ENCODE measurements around the gene RPL7L1. TPM values are rescaled to one million over a fixed set of nuclear protein-coding genes. Genes with fewer than 3 reads are reported as not detected.
"Not testable (repeated sequence)": the region's sequence is repeated elsewhere in the genome, so short reads cannot be mapped to it uniquely, and the experiment has no call there.

Gene RPL7L1
- total and polyA plus RNA-seq, 11 donors: 25.8 to 95.7 (median 49.2) TPM

DNA sequence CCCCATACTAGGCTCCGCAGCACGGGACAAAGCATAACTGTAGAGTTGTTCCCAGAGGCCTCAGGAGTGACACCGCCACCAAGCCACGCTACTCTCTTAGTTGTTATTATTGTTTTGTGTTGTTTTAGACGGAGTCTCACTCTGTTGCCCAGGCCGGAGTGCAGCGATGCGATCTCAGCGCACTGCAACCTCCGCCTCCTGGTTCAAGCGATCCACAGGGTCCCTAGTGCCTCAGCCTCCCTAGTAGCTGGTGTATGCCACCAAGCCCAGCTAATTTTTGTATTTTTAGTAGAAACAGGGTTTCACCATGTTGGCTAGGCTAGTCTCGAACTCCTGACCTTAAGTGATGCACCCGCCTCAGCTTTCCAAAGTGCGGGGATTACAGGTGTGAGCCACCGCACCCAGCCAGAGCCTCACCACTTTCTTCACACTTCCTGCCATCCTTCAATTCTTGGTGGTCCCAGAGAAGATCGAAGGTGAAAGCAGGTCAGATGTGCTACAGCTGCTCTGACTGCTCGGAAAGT, 11.8 kb downstream of the RPL7L1 start:
- no peaks in the 10 kb centered on the region for H3K27me3 ChIP-seq
- 31 to 45% (median 43%) methylated on average over 17 of the region's 17 CpGs for WGBS, 4 donors
- TF ChIP-seq, protein P1, sequence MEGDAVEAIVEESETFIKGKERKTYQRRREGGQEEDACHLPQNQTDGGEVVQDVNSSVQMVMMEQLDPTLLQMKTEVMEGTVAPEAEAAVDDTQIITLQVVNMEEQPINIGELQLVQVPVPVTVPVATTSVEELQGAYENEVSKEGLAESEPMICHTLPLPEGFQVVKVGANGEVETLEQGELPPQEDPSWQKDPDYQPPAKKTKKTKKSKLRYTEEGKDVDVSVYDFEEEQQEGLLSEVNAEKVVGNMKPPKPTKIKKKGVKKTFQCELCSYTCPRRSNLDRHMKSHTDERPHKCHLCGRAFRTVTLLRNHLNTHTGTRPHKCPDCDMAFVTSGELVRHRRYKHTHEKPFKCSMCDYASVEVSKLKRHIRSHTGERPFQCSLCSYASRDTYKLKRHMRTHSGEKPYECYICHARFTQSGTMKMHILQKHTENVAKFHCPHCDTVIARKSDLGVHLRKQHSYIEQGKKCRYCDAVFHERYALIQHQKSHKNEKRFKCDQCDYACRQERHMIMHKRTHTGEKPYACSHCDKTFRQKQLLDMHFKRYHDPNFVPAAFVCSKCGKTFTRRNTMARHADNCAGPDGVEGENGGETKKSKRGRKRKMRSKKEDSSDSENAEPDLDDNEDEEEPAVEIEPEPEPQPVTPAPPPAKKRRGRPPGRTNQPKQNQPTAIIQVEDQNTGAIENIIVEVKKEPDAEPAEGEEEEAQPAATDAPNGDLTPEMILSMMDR (IDR thresholded peaks at IDR 0.05): no peak
- TF ChIP-seq POLR2A (IDR thresholded peaks at IDR 0.05): no peak
- H3K9me3 ChIP-seq: no peaks in the 10 kb centered on the region
- DNase-seq (no peak), ATAC-seq (no peak)
- H3K36me3 ChIP-seq: peaks cover 0 to 25% (median 18%) of the 10 kb centered on the region in 9 donors
- peak overlapping the region; percentile 72 to 99 (median 88) for H3K4me3 ChIP-seq
- intact Hi-C loops (cut with DNase I): loop anchor here in 1 of 10 donors (5.0 kb wide), 1 partner anchor 229 kb away; no protein-coding TSS in a partner anchor
- H3K27ac ChIP-seq: peak overlapping the region; percentile 78 to 97 (median 92)
- H3K4me1 ChIP-seq: peaks cover 0 to 25% (median 11%) of the 10 kb centered on the region in 12 donors

GRCh38 chr6:42894041-42894828, 14.8 kb downstream of the RPL7L1 start:
- 51 to 60% (median 56%) methylated on average over 19 of the region's 19 CpGs for WGBS, 4 donors
- H3K27ac ChIP-seq: peak overlapping the region in 8 of 12 donors; percentile 52 to 81 (median 62)
- DNase-seq, H3K27me3 ChIP-seq, H3K36me3 ChIP-seq, H3K4me3 ChIP-seq, ATAC-seq, H3K9me3 ChIP-seq: not testable (repeated sequence)
- H3K4me1 ChIP-seq: peaks cover 0 to 25% (median 11%) of the 10 kb centered on the region in 12 donors
- intact Hi-C loops (cut with DNase I): loop anchor here in 1 of 10 donors (5.0 kb wide), 1 partner anchor 232 kb away; no protein-coding TSS in a partner anchor

DNA sequence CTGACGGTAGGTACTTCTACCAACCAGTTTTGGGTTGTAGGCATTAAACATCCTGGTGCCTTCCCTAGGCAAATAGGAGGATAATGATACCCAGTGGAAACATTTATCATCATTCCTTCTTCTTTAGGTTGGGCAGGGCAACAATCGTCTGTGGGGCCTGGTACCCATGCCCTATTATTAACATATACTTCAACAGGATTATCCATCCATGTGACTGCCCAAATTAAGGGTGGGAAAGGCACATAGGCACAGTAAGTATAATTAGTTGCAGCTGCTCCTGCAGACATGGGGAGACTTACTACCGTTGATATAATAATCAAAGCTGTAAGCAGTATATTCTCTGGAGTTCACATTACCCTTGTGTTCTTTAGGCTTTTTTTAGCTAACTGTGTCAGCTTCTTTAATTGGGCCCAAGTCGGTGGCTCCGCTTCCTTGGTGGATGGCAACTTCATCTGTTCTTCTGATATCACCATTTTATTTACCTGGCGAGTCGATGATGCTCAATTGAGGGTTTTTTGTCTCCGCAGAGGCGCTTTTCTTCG, 16.8 kb downstream of the RPL7L1 start:
- WGBS, 4 donors: 70 to 76% (median 75%) methylated on average over 10 of the region's 10 CpGs
- DNase-seq: no peak
- H3K27ac ChIP-seq: no peak overlapping the region
- peaks cover 0 to 17% (median 5%) of the 10 kb centered on the region in 12 donors for H3K4me1 ChIP-seq
- no peaks in the 10 kb centered on the region for H3K9me3 ChIP-seq
- H3K4me3 ChIP-seq: no peak overlapping the region
- H3K36me3 ChIP-seq: no peaks in the 10 kb centered on the region
- H3K27me3 ChIP-seq: no peaks in the 10 kb centered on the region
- no peak for ATAC-seq
- TF ChIP-seq POLR2A (IDR thresholded peaks at IDR 0.05): no peak
- TF ChIP-seq, protein P1 (IDR thresholded peaks at IDR 0.05): no peak
- intact Hi-C loops (cut with DNase I): loop anchor here in 4 of 10 donors (5.0 kb wide), 1 partner anchor 234 kb away; no protein-coding TSS in a partner anchor

DNA sequence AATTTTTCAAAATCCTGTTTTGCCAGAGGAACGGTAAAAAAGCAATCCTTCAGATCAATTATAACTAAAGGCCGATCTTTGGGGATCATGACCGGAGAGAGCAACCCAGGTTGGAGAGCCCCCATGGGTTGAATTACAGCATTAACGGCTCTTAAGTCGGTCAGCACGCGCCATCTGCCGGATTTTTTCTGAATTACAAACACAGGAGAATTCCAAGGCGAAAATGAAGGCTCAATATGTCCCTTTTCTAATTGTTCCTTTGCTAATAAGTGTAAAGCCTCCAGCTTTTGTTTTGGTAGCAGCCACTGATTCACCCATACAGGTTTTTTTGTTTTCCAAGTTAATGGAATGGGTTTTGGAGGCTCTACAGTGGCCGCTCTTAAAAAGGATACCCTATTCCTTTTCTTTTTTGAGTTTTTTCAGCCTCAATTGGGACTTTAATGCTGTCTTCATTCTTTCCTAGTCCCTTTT, 19.5 kb downstream of the RPL7L1 start:
- H3K27ac ChIP-seq: no peak overlapping the region
- WGBS, 4 donors: 10% methylated on average over 10 of the region's 10 CpGs

More for the DNA sequence above, 19.5 kb downstream of the RPL7L1 start:
- no peaks in the 10 kb centered on the region for H3K36me3 ChIP-seq
- ATAC-seq (no peak), DNase-seq (peak in 4 of 5 donors; percentile 40 to 65 (median 60))
- H3K4me1 ChIP-seq: peaks cover 0 to 24% (median 8%) of the 10 kb centered on the region in 12 donors
- H3K4me3 ChIP-seq: no peak overlapping the region
- intact Hi-C loops (cut with DNase I): loop anchor here in 5 of 10 donors (1.0 to 5.0 kb wide), 2 partner anchors 237 to 238 kb away; no protein-coding TSS in a partner anchor
- no peaks in the 10 kb centered on the region for H3K9me3 ChIP-seq
- TF ChIP-seq POLR2A (IDR thresholded peaks at IDR 0.05): no peak
- TF ChIP-seq, protein P1 (IDR thresholded peaks at IDR 0.05): peak; percentile 70 to 91 (median 76)
- H3K27me3 ChIP-seq: no peaks in the 10 kb centered on the region
